SK-N-SH (cell line): Measurements from ENCODE around the gene SLAIN2. TPM values are rescaled to one million over a fixed set of nuclear protein-coding genes. Genes with fewer than 3 reads are reported as not detected.

Experiments
- CTCF ChIA-PET: fragments of 300-600, 350-600 bp; formaldehyde crosslinking; extraction: SDS; loops from one replicate; lab custom pipeline; 2021; lab: Yijun Ruan, JAX
- POLR2A ChIA-PET: fragments of 350-600 bp; sonication (Branson Sonifier 250); formaldehyde crosslinking; extraction: SDS; loops from one replicate; lab custom pipeline; 2020; ENCODE audit warnings: antibody characterized with exemption, inconsistent platforms; lab: Yijun Ruan, JAX
- DNase-seq: peaks from one replicate; pipeline ENCODE4 v3.0.0; 2012
- H2AFZ ChIP-seq: fragments of 200-600 bp; sonication (generic); 2 replicates; pipeline ENCODE4 v1.8.1; 2016; ENCODE audit warnings: antibody characterized with exemption, mild to moderate bottlenecking, low read depth
- H3F3A ChIP-seq: fragments of 200-600 bp; sonication (generic); replicated peaks from 2 replicates; pipeline ENCODE3; 2016; ENCODE audit warnings: antibody characterized with exemption, mild to moderate bottlenecking; ENCODE audit not compliant: insufficient read depth
- H3K27ac ChIP-seq, 2 experiments: fragments of 200-500 bp in 1 of 2; fragments of 200-600 bp in 1 of 2; sonication (Bioruptor generic) in 1 of 2; sonication (generic), shearing (Covaris generic) in 1 of 2; 2 replicates each; pipeline versions ENCODE4 v1.5.1 to v1.6.1; 2014 to 2016; ENCODE audit warnings: low read depth in 2 of 2, inconsistent platforms in 1 of 2, low read length in 1 of 2, mild to moderate bottlenecking in 1 of 2, mixed read lengths in 1 of 2
- H3K27me3 ChIP-seq: fragments of 200-600 bp; sonication (generic), shearing (Covaris generic); 2 replicates; pipeline ENCODE4 v1.6.1; 2016; ENCODE audit warnings: mixed run types; ENCODE audit not compliant: insufficient read depth
- H3K36me3 ChIP-seq, 2 experiments: fragments of 200-500 bp in 1 of 2; fragments of 200-600 bp in 1 of 2; sonication (Bioruptor generic) in 1 of 2; sonication (generic) in 1 of 2; replicated peaks in 1 of 2; 2 replicates each; pipeline versions ENCODE3 to v1.5.1; 2014 to 2016; ENCODE audit warnings: low read length in 1 of 2, mild to moderate bottlenecking in 1 of 2; ENCODE audit not compliant: insufficient read depth in 2 of 2, control insufficient read depth in 1 of 2
- H3K4me1 ChIP-seq, 2 experiments: fragments of 200-500 bp in 1 of 2; fragments of 200-600 bp in 1 of 2; sonication (Bioruptor generic) in 1 of 2; sonication (generic), shearing (Covaris generic) in 1 of 2; 2 replicates each; pipeline versions ENCODE4 v1.5.1 to v1.6.1; 2014 to 2016; ENCODE audit warnings: low read depth in 1 of 2, low read length in 1 of 2, mixed run types in 1 of 2; ENCODE audit not compliant: insufficient read depth in 2 of 2, control insufficient read depth in 1 of 2
- H3K4me2 ChIP-seq: fragments of 200-600 bp; sonication (generic), shearing (Covaris generic); 2 replicates; pipeline ENCODE4 v1.6.1; 2017; ENCODE audit warnings: mixed run types
- H3K4me3 ChIP-seq, 2 experiments: fragments of 200-500 bp in 1 of 2; fragments of 200-600 bp in 1 of 2; sonication (Bioruptor generic) in 1 of 2; sonication (generic), shearing (Covaris generic) in 1 of 2; 2 replicates each; pipeline versions ENCODE4 v1.5.1 to v1.8.1; 2014 to 2016; ENCODE audit warnings: low read depth in 2 of 2, inconsistent platforms in 1 of 2, low read length in 1 of 2, mild to moderate bottlenecking in 1 of 2, mixed read lengths in 1 of 2, moderate library complexity in 1 of 2
- H3K79me2 ChIP-seq: fragments of 200-600 bp; sonication (generic); 2 replicates; pipeline ENCODE4 v1.8.1; 2017; ENCODE audit warnings: mild to moderate bottlenecking; ENCODE audit not compliant: insufficient read depth
- H3K9ac ChIP-seq: fragments of 200-600 bp; sonication (generic); 2 replicates; pipeline ENCODE4 v1.6.1; 2017; ENCODE audit warnings: mixed run types
- H3K9me2 ChIP-seq: fragments of 200-600 bp; sonication (generic); 2 replicates; pipeline ENCODE4 v1.6.1; 2017; ENCODE audit warnings: mixed run types
- H3K9me3 ChIP-seq: fragments of 200-600 bp; sonication (generic); 2 replicates; pipeline ENCODE4 v1.6.1; 2017; ENCODE audit warnings: mixed run types, mild to moderate bottlenecking, moderate library complexity
- H4K20me1 ChIP-seq: fragments of 200-600 bp; sonication (generic); 2 replicates; pipeline ENCODE4 v1.6.1; 2017; ENCODE audit warnings: mild to moderate bottlenecking, mixed run types; ENCODE audit not compliant: insufficient read depth
- CHD2 ChIP-seq: fragments of 150-350 bp; IDR thresholded peaks from 2 replicates; pipeline ENCODE4 v1.6.1; 2018; ENCODE audit warnings: low read length; ENCODE audit not compliant: partially characterized antibody
- ELF1 ChIP-seq: IDR thresholded peaks from 2 replicates; pipeline ENCODE4 v1.4.0; 2012
- EP300 ChIP-seq, 2 experiments: IDR thresholded peaks; 2 replicates each; pipeline versions ENCODE4 v1.4.0 to v1.6.1; 2012; ENCODE audit warnings: borderline replicate concordance in 1 of 2, low read depth in 1 of 2, low read length in 1 of 2
- EZH2phosphoT487 ChIP-seq: fragments of 200-600 bp; sonication (generic); IDR thresholded peaks from 2 replicates; pipeline ENCODE4 v1.6.1; 2017; ENCODE audit warnings: low read depth, mixed run types, mild to moderate bottlenecking, antibody characterized with exemption, moderate library complexity, borderline replicate concordance
- FOXJ3 ChIP-seq: sonication (generic); formaldehyde crosslinking; IDR thresholded peaks from 2 replicates; pipeline ENCODE4 v1.5.1; 2020; ENCODE audit warnings: mild to moderate bottlenecking, missing genetic modification reagents
- FOXM1 ChIP-seq: IDR thresholded peaks from 2 replicates; pipeline ENCODE4 v1.4.0; 2012; ENCODE audit warnings: low read depth, mild to moderate bottlenecking
- JUND ChIP-seq: IDR thresholded peaks from 2 replicates; pipeline ENCODE4 v1.4.0; 2012
- MXI1 ChIP-seq: IDR thresholded peaks from 2 replicates; pipeline ENCODE4 v1.6.1; 2012; ENCODE audit warnings: mild to moderate bottlenecking, low read depth, low read length, improper control_type of control experiment
- NFIC ChIP-seq: IDR thresholded peaks from 2 replicates; pipeline ENCODE4 v1.4.0; 2012; ENCODE audit warnings: borderline replicate concordance
- POLR2AphosphoS5 ChIP-seq: IDR thresholded peaks from 2 replicates; pipeline ENCODE4 v1.6.1; 2012; ENCODE audit warnings: low read depth, low read length
- RAD21 ChIP-seq: IDR thresholded peaks from 2 replicates; pipeline ENCODE4 v1.6.1; 2012; ENCODE audit warnings: mild to moderate bottlenecking, low read length
- RCOR1 ChIP-seq: fragments of 150-350 bp; IDR thresholded peaks from 2 replicates; pipeline ENCODE4 v1.6.1; 2017; ENCODE audit warnings: antibody characterized with exemption, low read length
- SIN3A ChIP-seq: IDR thresholded peaks from 2 replicates; pipeline ENCODE4 v1.6.1; 2012; ENCODE audit warnings: low read depth, mild to moderate bottlenecking, low read length, moderate library complexity, borderline replicate concordance
- SMC3 ChIP-seq: IDR thresholded peaks from 2 replicates; pipeline ENCODE4 v1.6.1; 2012; ENCODE audit warnings: low read depth, low read length, improper control_type of control experiment
- TCF12 ChIP-seq: IDR thresholded peaks from 2 replicates; pipeline ENCODE4 v1.4.0; 2012
- TEAD4 ChIP-seq: IDR thresholded peaks from 2 replicates; pipeline ENCODE4 v1.4.0; 2012; ENCODE audit warnings: mild to moderate bottlenecking, borderline replicate concordance; ENCODE audit not compliant: insufficient read depth
- YY1 ChIP-seq: IDR thresholded peaks from 2 replicates; pipeline ENCODE4 v1.4.0; 2012; ENCODE audit warnings: low read depth, mild to moderate bottlenecking
- polyA plus RNA-seq, 3 experiments: library from polyadenylated mRNA; depleted of rRNA; stranded (reverse); fragments of >200 nt; gene quantifications; 2 replicates each; pipeline ENCODE4 v1.2.3, GENCODE V29; 2012
- TF ChIP-seq, protein P1 (sequence below): fragments of 150-350 bp; IDR thresholded peaks from 2 replicates; pipeline ENCODE4 v1.6.1; 2017; ENCODE audit warnings: antibody characterized with exemption, low read length, low read depth, borderline replicate concordance
- TF ChIP-seq, protein P2 (sequence below): IDR thresholded peaks from 2 replicates; pipeline ENCODE4 v1.6.1; 2012; ENCODE audit warnings: mild to moderate bottlenecking, low read depth, low read length, moderate library complexity
- TF ChIP-seq, protein P3 (sequence below): IDR thresholded peaks from 2 replicates; pipeline ENCODE4 v1.4.0; 2012; ENCODE audit warnings: low read depth, borderline replicate concordance
- TF ChIP-seq, protein P4 (sequence below): IDR thresholded peaks from 2 replicates; pipeline ENCODE4; 2012
- TF ChIP-seq, protein P5 (sequence below): fragments of 150-350 bp; IDR thresholded peaks from 2 replicates; pipeline ENCODE4 v1.6.1; 2016; ENCODE audit warnings: mild to moderate bottlenecking, low read depth, low read length
- TF ChIP-seq, protein P6 (sequence below): IDR thresholded peaks from 2 replicates; pipeline ENCODE4 v1.4.0; 2012; ENCODE audit warnings: low read depth

The SLAIN2 gene
- polyA plus RNA-seq, 1 of the 3 experiments (the other 2 are of a cell fraction): 17.0 TPM

DNA sequence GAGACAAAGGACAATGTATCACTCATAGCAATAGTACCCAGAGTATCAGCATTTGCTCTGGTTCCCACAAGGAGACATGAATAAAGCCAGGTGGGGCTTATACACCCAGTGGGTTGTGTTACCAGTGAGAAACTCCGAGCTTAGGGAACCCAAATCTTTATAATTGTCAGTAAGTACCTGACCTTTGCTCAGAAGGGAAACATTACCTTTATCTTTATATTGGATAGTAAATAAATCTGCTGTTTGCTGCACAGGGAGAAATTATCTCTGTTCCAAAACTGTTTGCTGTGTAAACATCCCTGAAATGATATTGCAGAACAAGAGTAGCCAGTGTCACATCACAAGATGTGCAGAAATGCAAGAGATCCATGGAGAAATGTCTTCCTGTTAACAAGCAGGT is 12.1 kb upstream of the SLAIN2 start (continued):
- TF ChIP-seq, protein P1, sequence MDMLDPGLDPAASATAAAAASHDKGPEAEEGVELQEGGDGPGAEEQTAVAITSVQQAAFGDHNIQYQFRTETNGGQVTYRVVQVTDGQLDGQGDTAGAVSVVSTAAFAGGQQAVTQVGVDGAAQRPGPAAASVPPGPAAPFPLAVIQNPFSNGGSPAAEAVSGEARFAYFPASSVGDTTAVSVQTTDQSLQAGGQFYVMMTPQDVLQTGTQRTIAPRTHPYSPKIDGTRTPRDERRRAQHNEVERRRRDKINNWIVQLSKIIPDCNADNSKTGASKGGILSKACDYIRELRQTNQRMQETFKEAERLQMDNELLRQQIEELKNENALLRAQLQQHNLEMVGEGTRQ: no peak
- TF ChIP-seq, protein P2, sequence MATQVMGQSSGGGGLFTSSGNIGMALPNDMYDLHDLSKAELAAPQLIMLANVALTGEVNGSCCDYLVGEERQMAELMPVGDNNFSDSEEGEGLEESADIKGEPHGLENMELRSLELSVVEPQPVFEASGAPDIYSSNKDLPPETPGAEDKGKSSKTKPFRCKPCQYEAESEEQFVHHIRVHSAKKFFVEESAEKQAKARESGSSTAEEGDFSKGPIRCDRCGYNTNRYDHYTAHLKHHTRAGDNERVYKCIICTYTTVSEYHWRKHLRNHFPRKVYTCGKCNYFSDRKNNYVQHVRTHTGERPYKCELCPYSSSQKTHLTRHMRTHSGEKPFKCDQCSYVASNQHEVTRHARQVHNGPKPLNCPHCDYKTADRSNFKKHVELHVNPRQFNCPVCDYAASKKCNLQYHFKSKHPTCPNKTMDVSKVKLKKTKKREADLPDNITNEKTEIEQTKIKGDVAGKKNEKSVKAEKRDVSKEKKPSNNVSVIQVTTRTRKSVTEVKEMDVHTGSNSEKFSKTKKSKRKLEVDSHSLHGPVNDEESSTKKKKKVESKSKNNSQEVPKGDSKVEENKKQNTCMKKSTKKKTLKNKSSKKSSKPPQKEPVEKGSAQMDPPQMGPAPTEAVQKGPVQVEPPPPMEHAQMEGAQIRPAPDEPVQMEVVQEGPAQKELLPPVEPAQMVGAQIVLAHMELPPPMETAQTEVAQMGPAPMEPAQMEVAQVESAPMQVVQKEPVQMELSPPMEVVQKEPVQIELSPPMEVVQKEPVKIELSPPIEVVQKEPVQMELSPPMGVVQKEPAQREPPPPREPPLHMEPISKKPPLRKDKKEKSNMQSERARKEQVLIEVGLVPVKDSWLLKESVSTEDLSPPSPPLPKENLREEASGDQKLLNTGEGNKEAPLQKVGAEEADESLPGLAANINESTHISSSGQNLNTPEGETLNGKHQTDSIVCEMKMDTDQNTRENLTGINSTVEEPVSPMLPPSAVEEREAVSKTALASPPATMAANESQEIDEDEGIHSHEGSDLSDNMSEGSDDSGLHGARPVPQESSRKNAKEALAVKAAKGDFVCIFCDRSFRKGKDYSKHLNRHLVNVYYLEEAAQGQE: no peak
- no peak for TF ChIP-seq TCF12
- no peak for TF ChIP-seq EP300 (IDR thresholded peaks at IDR 0.05; ENCODE audit: borderline replicate concordance in 1 of 2, low read depth in 1 of 2, low read length in 1 of 2)
- no peak for TF ChIP-seq NFIC
- TF ChIP-seq RAD21: no peak
- no peak for TF ChIP-seq SMC3
- TF ChIP-seq, protein P3, sequence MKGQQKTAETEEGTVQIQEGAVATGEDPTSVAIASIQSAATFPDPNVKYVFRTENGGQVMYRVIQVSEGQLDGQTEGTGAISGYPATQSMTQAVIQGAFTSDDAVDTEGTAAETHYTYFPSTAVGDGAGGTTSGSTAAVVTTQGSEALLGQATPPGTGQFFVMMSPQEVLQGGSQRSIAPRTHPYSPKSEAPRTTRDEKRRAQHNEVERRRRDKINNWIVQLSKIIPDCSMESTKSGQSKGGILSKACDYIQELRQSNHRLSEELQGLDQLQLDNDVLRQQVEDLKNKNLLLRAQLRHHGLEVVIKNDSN: no peak

DNA sequence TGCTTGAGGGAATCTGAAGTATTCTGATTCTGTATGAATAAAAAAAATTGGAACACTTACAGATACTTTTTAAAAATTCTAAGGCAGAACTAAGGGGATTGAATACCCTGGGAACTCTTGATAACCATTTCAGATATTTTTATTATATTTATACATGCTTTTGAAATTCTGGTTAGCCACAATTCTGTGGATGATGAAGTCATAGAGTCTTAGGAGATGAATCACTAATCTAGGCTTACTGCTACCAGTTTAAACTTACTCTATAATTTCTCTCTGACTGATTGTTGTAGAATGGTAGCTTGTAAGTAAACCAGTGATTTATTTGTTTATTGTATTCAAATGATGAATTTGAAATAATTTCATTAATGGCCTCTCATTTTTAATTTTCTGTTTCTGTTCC is 11.4 kb upstream of the SLAIN2 start:
- CTCF ChIA-PET: interaction anchor here (1.3 kb wide), 1 partner anchor 216 kb away, joined by 3 read pairs; no protein-coding TSS in a partner anchor
- Histone ChIP-seq H2AFZ (no peak overlapping the region), H3K9me3 (no peaks in the 10 kb centered on the region), H4K20me1 (no peaks in the 10 kb centered on the region), H3K27me3 (no peaks in the 10 kb centered on the region), H3K9me2 (no peaks in the 10 kb centered on the region), H3K4me3 (no peak overlapping the region), H3F3A (peaks cover 15% of the 10 kb centered on the region), H3K79me2 (no peaks in the 10 kb centered on the region), H3K4me2 (peak overlapping the region; percentile 12), H3K27ac (peak overlapping the region; percentile 4 to 90; a peak in 3 of 4 replicates), H3K36me3 (no peaks in the 10 kb centered on the region), H3K4me1 (peaks cover 3 to 8% of the 10 kb centered on the region in 2 experiments; a peak in 2 of 4 replicates), H3K9ac (peak overlapping the region; percentile 39; the same call in 1 of the 2 replicates)
- POLR2A ChIA-PET: no interaction called here
- DNase-seq: no peak
- TF ChIP-seq POLR2AphosphoS5: peak; percentile 63; the same call in 1 of the 2 replicates
- TF ChIP-seq RAD21: no peak
- no peak for TF ChIP-seq SIN3A
- TF ChIP-seq JUND: peak; percentile 90
- TF ChIP-seq, protein P3: no peak
- TF ChIP-seq CHD2: no peak
- TF ChIP-seq FOXJ3: no peak
- no peak for TF ChIP-seq FOXM1
- TF ChIP-seq ELF1: no peak
- TF ChIP-seq, protein P4, sequence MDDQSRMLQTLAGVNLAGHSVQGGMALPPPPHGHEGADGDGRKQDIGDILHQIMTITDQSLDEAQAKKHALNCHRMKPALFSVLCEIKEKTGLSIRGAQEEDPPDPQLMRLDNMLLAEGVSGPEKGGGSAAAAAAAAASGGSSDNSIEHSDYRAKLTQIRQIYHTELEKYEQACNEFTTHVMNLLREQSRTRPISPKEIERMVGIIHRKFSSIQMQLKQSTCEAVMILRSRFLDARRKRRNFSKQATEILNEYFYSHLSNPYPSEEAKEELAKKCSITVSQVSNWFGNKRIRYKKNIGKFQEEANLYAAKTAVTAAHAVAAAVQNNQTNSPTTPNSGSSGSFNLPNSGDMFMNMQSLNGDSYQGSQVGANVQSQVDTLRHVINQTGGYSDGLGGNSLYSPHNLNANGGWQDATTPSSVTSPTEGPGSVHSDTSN: peak; percentile 75
- TF ChIP-seq, protein P1: no peak
- TF ChIP-seq MXI1: no peak
- no peak for TF ChIP-seq YY1
- TF ChIP-seq, protein P5, sequence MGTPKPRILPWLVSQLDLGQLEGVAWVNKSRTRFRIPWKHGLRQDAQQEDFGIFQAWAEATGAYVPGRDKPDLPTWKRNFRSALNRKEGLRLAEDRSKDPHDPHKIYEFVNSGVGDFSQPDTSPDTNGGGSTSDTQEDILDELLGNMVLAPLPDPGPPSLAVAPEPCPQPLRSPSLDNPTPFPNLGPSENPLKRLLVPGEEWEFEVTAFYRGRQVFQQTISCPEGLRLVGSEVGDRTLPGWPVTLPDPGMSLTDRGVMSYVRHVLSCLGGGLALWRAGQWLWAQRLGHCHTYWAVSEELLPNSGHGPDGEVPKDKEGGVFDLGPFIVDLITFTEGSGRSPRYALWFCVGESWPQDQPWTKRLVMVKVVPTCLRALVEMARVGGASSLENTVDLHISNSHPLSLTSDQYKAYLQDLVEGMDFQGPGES: no peak
- TF ChIP-seq EZH2phosphoT487: no peak
- no peak for TF ChIP-seq RCOR1
- TF ChIP-seq TEAD4: peak; percentile 79; the same call in 1 of the 2 replicates
- TF ChIP-seq, protein P6, sequence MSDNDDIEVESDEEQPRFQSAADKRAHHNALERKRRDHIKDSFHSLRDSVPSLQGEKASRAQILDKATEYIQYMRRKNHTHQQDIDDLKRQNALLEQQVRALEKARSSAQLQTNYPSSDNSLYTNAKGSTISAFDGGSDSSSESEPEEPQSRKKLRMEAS: no peak
